Activated CD8-positive, alpha-beta memory T cell treated with anti-CD3 and anti-CD28 coated beads for 36 hours (primary cell): ENCODE results near the gene RANBP3. TPM values are rescaled to one million over a fixed set of nuclear protein-coding genes. Genes with fewer than 3 reads are reported as not detected.

Experiments
- CTCF ChIA-PET: fragments of 350-600 bp; sonication (Branson Sonifier 250); formaldehyde crosslinking; loops from one replicate; lab custom pipeline; 2021; ENCODE audit warnings: antibody characterized with exemption; lab: Charles Lee
- POLR2A ChIA-PET: fragments of 350-600 bp; sonication (Branson Sonifier 250); formaldehyde crosslinking; loops from one replicate; lab custom pipeline; 2021; ENCODE audit warnings: antibody characterized with exemption; lab: Charles Lee
- total RNA-seq, 2 experiments: library from RNA; stranded (reverse); gene quantifications; one replicate each; pipeline ENCODE4 v1.2.3, GENCODE V29; 2021

Gene RANBP3
- total RNA-seq, 2 experiments from 2014 or later: 98.8 to 104 TPM

- CTCF ChIA-PET: interaction anchor here (0.7 to 1.6 kb wide), 2 partner anchors 8 to 10 kb away, joined by 3 to 4 read pairs; no protein-coding TSS in a partner anchor
Measured at GRCh38 chr19:5960005-5961001, 17.6 kb downstream of the RANBP3 start.

GRCh38 chr19:5959260-5960004, 18.5 kb downstream of the RANBP3 start:
- CTCF ChIA-PET: interaction anchor here (0.7 to 1.6 kb wide), 2 partner anchors 8 to 11 kb away, joined by 3 to 4 read pairs; no protein-coding TSS in a partner anchor
- POLR2A ChIA-PET: no interaction called here

More at GRCh38 chr19:5960005-5961001, 17.6 kb downstream of the RANBP3 start:
- POLR2A ChIA-PET: no interaction called here

- POLR2A ChIA-PET: no interaction called here
- CTCF ChIA-PET: no interaction called here
Measured at GRCh38 chr19:5958851-5959122, 19.2 kb downstream of the RANBP3 start.

GRCh38 chr19:5958074-5958850, 19.7 kb downstream of the RANBP3 start:
- POLR2A ChIA-PET: no interaction called here
- CTCF ChIA-PET: interaction anchor here (1.2 kb wide), 1 partner anchor 10 kb away, joined by 4 read pairs; no protein-coding TSS in a partner anchor

- ChIA-PET CTCF (interaction anchor here (1.2 to 1.5 kb wide), 2 partner anchors 9 to 11 kb away, joined by 4 read pairs; no protein-coding TSS in a partner anchor), POLR2A (no interaction called here)
Measured at GRCh38 chr19:5957170-5957569, 20.8 kb downstream of the RANBP3 start.

- ChIA-PET POLR2A (no interaction called here), CTCF (interaction anchor here (1.1 to 1.5 kb wide), 2 partner anchors 10 to 11 kb away, joined by 3 to 4 read pairs; no protein-coding TSS in a partner anchor)
Measured at GRCh38 chr19:5956728-5957127, 21.2 kb downstream of the RANBP3 start.

GRCh38 chr19:5956323-5956722, 21.6 kb downstream of the RANBP3 start:
- CTCF ChIA-PET: interaction anchor here (1.1 to 1.5 kb wide), 2 partner anchors 10 to 12 kb away, joined by 3 to 4 read pairs; no protein-coding TSS in a partner anchor
- POLR2A ChIA-PET: no interaction called here

- CTCF ChIA-PET: no interaction called here
- POLR2A ChIA-PET: no interaction called here
Measured at GRCh38 chr19:5955636-5955935, 22.4 kb downstream of the RANBP3 start.

- CTCF ChIA-PET: interaction anchor here (2.0 kb wide), 1 partner anchor 18 kb away, joined by 4 read pairs; no protein-coding TSS in a partner anchor
- POLR2A ChIA-PET: no interaction called here
Measured at GRCh38 chr19:5954293-5954692, 23.6 kb downstream of the RANBP3 start.

GRCh38 chr19:5953680-5954213, 24.2 kb downstream of the RANBP3 start:
- ChIA-PET CTCF (interaction anchor here (1.0 to 2.0 kb wide), 4 partner anchors 19 to 150 kb away, joined by 3 to 5 read pairs (median 4); partner anchors contain the start of gene NDUFA11), POLR2A (interaction anchor here (0.9 kb wide), 1 partner anchor 24 kb away, joined by 3 read pairs; the partner anchor contains the start of gene RANBP3)

GRCh38 chr19:5953030-5953589, 24.8 kb downstream of the RANBP3 start:
- POLR2A ChIA-PET: interaction anchor here (0.9 kb wide), 2 partner anchors 25 to 50 kb away, joined by 3 read pairs; partner anchors contain the start of gene RANBP3
- CTCF ChIA-PET: interaction anchor here (0.6 to 2.0 kb wide), 5 partner anchors 19 to 292 kb away, joined by 3 to 5 read pairs (median 3); partner anchors contain the start of gene NDUFA11

- ChIA-PET CTCF (interaction anchor here (0.6 to 2.0 kb wide), 5 partner anchors 20 to 293 kb away, joined by 3 to 5 read pairs (median 3); partner anchors contain the start of gene NDUFA11), POLR2A (interaction anchor here (0.7 to 0.9 kb wide), 2 partner anchors 26 to 49 kb away, joined by 3 to 12 read pairs; partner anchors contain the start of gene RANBP3)
Measured at GRCh38 chr19:5952193-5953029, 25.5 kb downstream of the RANBP3 start.

- CTCF ChIA-PET: interaction anchor here (1.0 kb wide), 1 partner anchor 33 kb away, joined by 3 read pairs; no protein-coding TSS in a partner anchor
- POLR2A ChIA-PET: interaction anchor here (0.7 kb wide), 1 partner anchor 27 kb away, joined by 12 read pairs; the partner anchor contains the start of gene RANBP3
Measured at GRCh38 chr19:5951338-5951861, 26.5 kb downstream of the RANBP3 start.

- CTCF ChIA-PET: interaction anchor here (1.0 kb wide), 1 partner anchor 37 kb away, joined by 3 read pairs; no protein-coding TSS in a partner anchor
- POLR2A ChIA-PET: interaction anchor here (1.0 kb wide), 1 partner anchor 12 kb away, joined by 3 read pairs; no protein-coding TSS in a partner anchor
Measured at GRCh38 chr19:5950741-5951140, 27.2 kb downstream of the RANBP3 start.

- ChIA-PET POLR2A (interaction anchor here (0.6 to 1.7 kb wide), 3 partner anchors 13 to 231 kb away, joined by 3 to 13 read pairs (median 5); partner anchors contain the start of gene NDUFA11), CTCF (interaction anchor here (1.0 to 1.1 kb wide), 2 partner anchors 37 to 40 kb away, joined by 3 read pairs; no protein-coding TSS in a partner anchor)
Measured at GRCh38 chr19:5949792-5950305, 28.1 kb downstream of the RANBP3 start.
